Endothelial cell of hepatic sinusoid (primary cell): Measurements from ENCODE around the gene LRMDA.

Source experiments
- in situ Hi-C: cut with HindIII; loops from 2 replicates; pipeline ENCODE4 v1.10.0; 2017; ENCODE audit warnings: low sequenced_read_pairs

LRMDA gene

GRCh38 chr10:76085817-76086167 is 654.4 kb downstream of the LRMDA start:
- in situ Hi-C loops: no loop called here

GRCh38 chr10:76086170-76086760 is 654.8 kb downstream of the LRMDA start:
- in situ Hi-C loops: no loop called here

- in situ Hi-C loops: no loop called here
These were observed 655.6 kb downstream of the LRMDA start for GRCh38 chr10:76086761-76087639.

- in situ Hi-C loops: no loop called here
These were observed 656.6 kb downstream of the LRMDA start for GRCh38 chr10:76088008-76088407.

- in situ Hi-C loops: no loop called here
These were observed 657.6 kb downstream of the LRMDA start for GRCh38 chr10:76088980-76089379.

- in situ Hi-C loops: no loop called here
These were observed 658.2 kb downstream of the LRMDA start for GRCh38 chr10:76089556-76090180.

- in situ Hi-C loops: no loop called here
These were observed 660.5 kb downstream of the LRMDA start for GRCh38 chr10:76091926-76092325.

GRCh38 chr10:76106611-76107010 is 675.2 kb downstream of the LRMDA start:
- in situ Hi-C loops: no loop called here

- in situ Hi-C loops: no loop called here
These were observed 677.3 kb downstream of the LRMDA start for GRCh38 chr10:76108563-76109359.

- in situ Hi-C loops: no loop called here
These were observed 680.0 kb downstream of the LRMDA start for GRCh38 chr10:76111404-76111803.

GRCh38 chr10:76111986-76112825 is 680.8 kb downstream of the LRMDA start:
- in situ Hi-C loops: no loop called here

- in situ Hi-C loops: no loop called here
These were observed 681.4 kb downstream of the LRMDA start for GRCh38 chr10:76112826-76113150.

GRCh38 chr10:76113952-76114351 is 682.5 kb downstream of the LRMDA start:
- in situ Hi-C loops: no loop called here

- in situ Hi-C loops: no loop called here
These were observed 683.2 kb downstream of the LRMDA start for GRCh38 chr10:76114581-76115001.

GRCh38 chr10:76115131-76115470 is 683.7 kb downstream of the LRMDA start:
- in situ Hi-C loops: no loop called here

- in situ Hi-C loops: no loop called here
These were observed 684.2 kb downstream of the LRMDA start for GRCh38 chr10:76115471-76116155.

GRCh38 chr10:76116523-76116922 is 685.1 kb downstream of the LRMDA start:
- in situ Hi-C loops: no loop called here

- in situ Hi-C loops: no loop called here
These were observed 686.5 kb downstream of the LRMDA start for GRCh38 chr10:76117949-76118348.

GRCh38 chr10:76119036-76119435 is 687.6 kb downstream of the LRMDA start:
- in situ Hi-C loops: no loop called here

- in situ Hi-C loops: no loop called here
These were observed 688.1 kb downstream of the LRMDA start for GRCh38 chr10:76119515-76119914.
